ENCODE results near the gene NT5C1B.

The NT5C1B gene

DNA sequence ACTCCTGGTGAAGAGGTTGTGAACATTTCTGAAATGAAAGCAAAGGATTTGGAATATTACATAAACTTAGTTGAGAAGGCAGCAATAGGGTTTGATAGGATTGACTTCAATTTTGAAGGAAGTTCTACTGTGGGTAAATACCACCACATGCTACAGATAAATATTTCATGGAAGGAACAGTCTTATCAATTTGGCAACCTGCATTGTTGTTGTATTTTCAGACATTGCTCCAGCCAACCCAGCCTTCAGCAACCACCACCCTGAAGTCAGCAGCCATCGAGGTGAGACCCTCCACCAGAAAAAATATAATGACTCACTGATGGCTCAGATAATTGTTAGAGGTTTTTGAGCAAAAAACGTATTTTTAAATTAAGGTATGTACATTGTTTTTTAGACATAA lies 38.9 kb downstream of the NT5C1B start:
- DNase-seq (ENCODE audit: low read depth): no peak

GRCh38 chr2:18549083-18549482 lies 40.3 kb downstream of the NT5C1B start:
- no peak for DNase-seq (ENCODE audit: low read depth)

DNA sequence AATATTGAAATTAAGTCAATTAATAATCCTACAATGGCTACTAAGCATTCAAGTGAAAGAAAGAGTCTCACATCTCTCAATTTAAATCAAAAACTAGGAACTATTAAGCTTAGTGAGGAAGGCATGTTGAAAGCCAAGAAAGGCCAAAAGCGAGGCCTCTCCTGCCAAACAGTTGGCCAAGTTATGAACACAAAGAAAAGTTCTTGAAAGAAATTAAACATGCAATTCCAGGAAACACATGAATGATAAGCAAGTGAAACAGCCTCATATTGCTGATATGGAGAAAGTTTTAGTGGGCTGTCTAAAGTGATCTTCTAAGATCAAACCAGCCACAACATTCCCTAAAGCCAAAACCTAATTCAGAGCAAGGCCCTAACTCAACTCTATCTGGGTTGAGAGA lies 40.7 kb downstream of the NT5C1B start:
- no peak for DNase-seq (ENCODE audit: low read depth)

- DNase-seq (ENCODE audit: low read depth): no peak
These were observed 42.8 kb downstream of the NT5C1B start for GRCh38 chr2:18546567-18546966.

DNA sequence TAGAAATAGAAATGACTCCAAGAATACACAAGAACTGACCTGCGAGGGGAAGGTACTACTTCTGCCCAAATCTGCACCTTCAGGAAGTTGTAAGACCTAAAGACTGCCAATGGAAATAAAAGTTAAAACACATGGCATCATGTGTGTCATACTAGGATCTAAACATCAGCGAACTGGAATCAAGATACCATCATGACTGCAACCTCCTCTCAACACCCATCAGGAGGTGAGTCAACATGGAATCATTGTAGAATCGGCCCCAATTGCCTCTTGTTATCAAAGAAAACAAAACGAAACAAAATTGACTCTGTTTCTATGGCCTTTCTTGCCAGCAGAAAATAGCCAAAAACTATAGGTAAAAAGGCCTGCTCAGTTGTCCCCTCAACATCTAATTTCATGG lies 44.0 kb downstream of the NT5C1B start:
- DNase-seq (ENCODE audit: low read depth): peak; percentile 13

DNA sequence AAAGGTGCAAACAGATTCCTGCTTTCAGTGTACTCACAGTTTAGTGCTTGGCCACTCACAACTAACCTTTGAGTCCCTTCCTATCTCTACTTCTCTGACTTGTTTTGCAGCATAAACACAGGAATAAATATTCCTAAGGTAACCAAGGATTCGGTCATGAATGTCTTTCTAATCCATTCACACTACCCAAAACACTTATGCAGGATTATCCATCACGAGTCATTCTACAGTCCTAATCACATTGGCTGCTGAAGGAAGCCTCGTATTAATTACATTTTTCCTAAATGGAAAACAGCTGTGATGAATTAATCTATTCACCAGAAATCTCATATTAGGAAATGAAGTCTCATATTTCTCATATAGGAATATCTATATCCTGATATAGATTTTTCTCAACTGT lies 45.2 kb downstream of the NT5C1B start:
- DNase-seq (ENCODE audit: low read depth): no peak

DNA sequence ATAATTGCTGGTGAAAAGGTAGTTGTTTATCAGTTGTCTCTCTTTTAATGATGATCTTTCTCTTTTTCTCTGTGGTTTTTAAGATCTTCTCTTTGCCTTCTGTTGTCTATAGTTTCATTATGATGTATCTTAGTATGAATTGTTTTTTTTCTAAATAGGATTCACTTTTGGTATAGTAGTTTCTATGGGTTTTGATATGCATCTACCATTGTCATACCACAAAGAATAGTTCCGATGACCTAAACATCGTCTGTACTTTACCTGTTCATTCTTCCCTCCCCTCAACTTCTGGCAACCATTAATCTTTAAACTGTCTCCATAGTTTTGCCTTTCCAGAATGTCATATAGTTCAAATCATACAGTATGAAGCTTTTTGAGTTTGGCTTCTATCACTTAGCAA lies 48.5 kb downstream of the NT5C1B start:
- no peak for DNase-seq (ENCODE audit: low read depth)

DNA sequence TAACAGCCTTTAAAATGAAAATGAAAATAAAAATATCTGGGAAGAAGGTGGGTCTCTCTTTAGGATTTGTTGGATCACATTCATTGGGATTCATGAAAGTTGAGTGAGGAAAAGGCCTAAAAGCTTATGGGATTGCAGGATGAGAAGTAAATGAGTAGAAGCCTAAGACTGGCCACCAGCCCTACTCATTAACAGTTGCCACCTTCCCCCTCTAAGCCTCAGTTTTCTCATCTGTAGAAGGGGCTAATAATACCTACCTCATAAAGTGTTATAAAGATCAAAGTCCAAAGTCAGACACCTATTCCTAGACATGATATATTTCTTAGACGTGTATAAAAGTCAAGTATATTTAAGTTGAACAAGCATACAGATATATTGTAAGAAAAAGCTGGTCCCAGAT lies 52.7 kb downstream of the NT5C1B start:
- DNase-seq (ENCODE audit: low read depth): no peak

DNA sequence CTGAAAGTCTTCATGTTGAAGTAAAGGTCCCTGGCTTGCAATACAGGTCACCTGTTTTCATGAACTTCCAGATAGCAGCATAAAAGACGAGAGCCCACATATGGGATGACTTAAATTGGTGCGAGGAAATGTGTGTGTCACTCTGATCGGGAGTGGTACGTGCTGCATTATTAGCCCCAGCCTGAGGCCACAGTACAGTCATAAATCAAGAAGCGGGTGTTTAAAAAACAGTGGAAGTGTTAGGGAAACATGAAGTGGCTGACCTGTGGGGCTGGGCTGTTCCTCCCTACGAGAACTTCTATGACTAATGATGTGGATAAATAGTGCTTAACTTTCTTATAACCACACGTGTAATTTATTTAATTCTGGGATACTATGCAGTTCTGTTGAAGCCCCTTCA lies 53.3 kb downstream of the NT5C1B start:
- DNase-seq (ENCODE audit: low read depth): peak; percentile 29

- DNase-seq (ENCODE audit: low read depth): no peak
These were observed 58.2 kb downstream of the NT5C1B start for GRCh38 chr2:18531194-18531593.

GRCh38 chr2:18527822-18528221 lies 61.5 kb downstream of the NT5C1B start:
- no peak for DNase-seq (ENCODE audit: low read depth)

GRCh38 chr2:18527326-18527725 lies 62.0 kb downstream of the NT5C1B start:
- DNase-seq (ENCODE audit: low read depth): no peak

DNA sequence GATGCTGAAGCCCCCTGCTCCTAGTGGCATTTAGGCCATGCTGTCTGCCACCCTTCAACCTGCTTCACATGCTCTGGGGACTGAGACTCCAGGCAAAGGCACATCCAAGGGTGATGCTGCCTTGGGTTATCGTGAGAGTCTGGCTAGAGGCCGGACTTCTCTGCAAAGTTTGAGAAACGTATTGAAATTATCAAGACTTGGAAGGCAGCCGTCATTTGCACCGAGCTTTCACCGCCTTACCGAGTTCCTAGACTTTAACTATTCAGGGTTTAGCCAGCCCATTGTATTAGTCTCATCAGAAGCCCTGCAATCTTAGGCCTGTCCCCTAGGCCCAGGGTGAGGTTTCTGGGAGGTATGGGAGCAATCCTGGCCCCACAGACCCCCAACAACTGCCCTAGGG lies 62.9 kb downstream of the NT5C1B start:
- DNase-seq (ENCODE audit: low read depth): no peak

DNA sequence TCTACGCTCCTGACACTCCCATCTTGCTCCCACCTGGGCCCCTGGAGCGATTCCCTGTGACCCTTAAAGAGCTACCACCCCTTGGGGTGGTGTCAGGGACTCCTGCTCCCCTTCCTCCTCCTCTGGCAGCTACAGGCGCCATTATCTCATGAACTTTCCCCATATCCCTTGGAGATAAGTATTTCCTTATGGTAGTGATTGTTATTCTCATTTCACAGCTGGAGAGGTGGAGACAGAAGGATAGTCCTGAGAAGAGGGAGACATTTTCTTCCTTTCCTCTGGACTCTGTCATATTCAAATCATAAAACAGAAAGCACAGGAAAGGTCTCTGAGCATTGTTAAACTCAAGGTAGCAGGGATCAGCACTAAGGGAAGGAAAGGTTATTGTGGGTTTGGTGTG lies 63.5 kb downstream of the NT5C1B start:
- no peak for DNase-seq (ENCODE audit: low read depth)

- no peak for DNase-seq (ENCODE audit: low read depth)
These were observed 64.1 kb downstream of the NT5C1B start for GRCh38 chr2:18525236-18525635.

GRCh38 chr2:18522484-18523146 lies 66.8 kb downstream of the NT5C1B start:
- DNase-seq (ENCODE audit: low read depth): no peak

- DNase-seq (ENCODE audit: low read depth): no peak
These were observed 68.6 kb downstream of the NT5C1B start for GRCh38 chr2:18520451-18521425.

GRCh38 chr2:18519914-18520450 lies 69.4 kb downstream of the NT5C1B start:
- no peak for DNase-seq (ENCODE audit: low read depth)

DNA sequence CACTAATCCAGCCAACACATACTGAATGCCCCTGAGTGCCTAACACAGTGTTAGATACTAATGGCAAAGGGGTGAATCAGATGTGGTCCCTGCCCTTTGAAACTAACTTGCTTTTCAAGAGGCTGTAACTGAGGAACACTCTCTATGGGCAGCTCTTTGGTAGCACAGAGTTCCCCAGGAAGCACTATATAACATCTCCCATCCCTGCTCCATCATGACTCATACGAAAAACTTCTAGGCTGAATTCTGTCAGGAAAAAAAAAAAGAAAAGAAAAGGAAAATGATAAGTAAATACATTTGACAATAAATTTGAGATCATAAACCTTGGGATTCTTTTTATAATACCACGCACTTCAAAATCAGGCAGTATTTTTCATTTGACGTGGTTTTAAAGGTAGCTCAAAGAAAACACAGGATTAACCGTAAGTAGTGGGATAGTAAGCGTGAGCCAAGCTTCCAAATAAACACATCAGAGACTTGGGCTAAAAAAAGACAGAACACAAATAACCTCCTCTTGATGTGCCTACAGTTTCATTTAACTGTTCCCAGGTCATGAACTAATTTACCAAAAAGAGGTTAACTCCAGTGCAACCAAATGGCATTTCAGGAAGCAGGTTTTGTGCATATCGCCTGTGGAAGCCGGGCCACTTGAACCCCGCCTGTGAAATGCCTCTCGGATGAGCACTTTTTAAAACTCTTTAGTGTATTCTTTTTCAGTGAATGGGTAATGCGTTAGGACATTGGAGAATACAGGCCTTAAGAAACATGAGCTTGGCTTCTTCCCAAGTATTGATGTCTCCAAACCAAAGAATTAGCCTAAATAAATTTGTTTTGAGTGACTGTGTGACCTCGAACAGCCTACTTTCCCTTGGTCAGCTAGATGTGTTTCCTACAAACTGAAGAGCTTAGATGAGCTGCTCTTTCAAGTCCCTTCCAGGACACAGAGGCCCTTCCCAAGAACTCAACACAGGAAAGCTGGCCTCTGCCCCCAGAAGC lies 71.0 kb downstream of the NT5C1B start:
- no peak for DNase-seq (ENCODE audit: low read depth)

GRCh38 chr2:18517386-18517785 lies 72.0 kb downstream of the NT5C1B start:
- no peak for DNase-seq (ENCODE audit: low read depth)

GRCh38 chr2:18516112-18516511 lies 73.3 kb downstream of the NT5C1B start:
- no peak for DNase-seq (ENCODE audit: low read depth)
